ENCODE results near the gene CLIP1.
"Not testable (repeated sequence)": the region's sequence is repeated elsewhere in the genome, so short reads cannot be mapped to it uniquely, and the experiment has no call there.

- TF ChIP-seq CTCF (conservative IDR thresholded peaks at IDR 0.05; ENCODE audit: low read depth, low read length); EZH2 (IDR thresholded peaks at IDR 0.05; ENCODE audit: borderline replicate concordance, low read depth, low read length, poor library complexity, severe bottlenecking): not testable (repeated sequence)
These were observed 57.2 kb downstream of the CLIP1 start for GRCh38 chr12:122365226-122365625.

Measured in A673 (cell line).